Fibroblast of peridontal ligament (primary cell): ENCODE measurements around the gene GAREM2.
A peak's percentile ranks its signal among the peaks of the same experiment; 100 is the strongest.

Source experiments
- DNase-seq: peaks from one replicate; pipeline ENCODE4 v3.0.0-alpha.2; 2010; ENCODE audit errors: extremely low read depth

The GAREM2 gene

DNA sequence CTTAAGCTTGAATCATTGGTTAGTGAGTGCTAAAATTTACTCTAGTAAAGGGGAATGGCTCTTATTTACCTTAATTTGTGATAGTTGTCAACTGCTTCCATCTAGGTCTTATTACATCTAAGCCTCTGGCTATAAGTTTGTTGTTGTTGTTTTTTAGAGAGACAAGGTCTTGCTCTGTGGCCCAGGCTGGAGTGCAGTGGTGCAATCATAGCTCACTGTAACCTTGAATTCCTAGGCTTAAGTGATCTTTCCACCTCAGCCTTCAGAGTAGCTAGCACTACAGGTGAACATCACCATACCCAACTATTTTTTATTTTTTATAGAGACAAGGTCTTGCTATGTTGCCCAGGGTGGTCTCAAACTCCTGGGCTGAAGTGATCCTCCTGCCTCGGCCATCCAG lies 65.0 kb downstream of the GAREM2 start:
- no peak for DNase-seq

DNA sequence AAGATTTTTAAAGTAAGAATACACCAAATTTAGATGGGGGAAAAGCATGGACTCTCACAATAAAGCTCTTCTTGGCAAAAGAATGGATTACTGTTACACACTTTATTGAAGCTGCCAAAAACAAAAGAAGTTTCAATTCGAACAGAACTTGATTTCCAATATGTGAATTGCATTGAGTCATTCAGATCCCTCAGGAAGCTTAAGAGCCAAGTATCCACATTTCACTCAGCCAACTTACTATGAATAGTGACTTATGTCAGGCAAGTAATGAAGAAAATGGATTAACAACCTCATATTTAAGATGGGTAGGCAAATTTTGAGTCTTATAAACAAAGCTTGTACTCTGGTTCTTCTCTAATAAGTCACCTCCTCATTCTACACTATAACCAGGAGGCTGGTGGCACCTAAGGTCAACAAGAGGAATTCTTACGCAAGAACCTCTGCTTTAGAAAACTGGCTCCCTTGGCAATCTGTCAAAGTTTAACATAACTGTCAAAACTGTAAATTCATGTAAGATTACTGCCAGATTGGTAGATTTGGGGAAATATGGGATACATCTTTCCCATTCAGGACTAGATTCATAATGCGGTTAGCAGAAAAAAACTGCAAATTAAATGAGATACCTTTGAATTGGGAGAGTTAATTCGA lies 65.5 kb downstream of the GAREM2 start:
- DNase-seq, result peak; percentile 59
